Suprapubic skin (tissue), 4 donors: ENCODE results near the gene ADAM33. TPM values are rescaled to one million over a fixed set of nuclear protein-coding genes. Genes with fewer than 3 reads are reported as not detected.

ENCODE experiments used
- DNase-seq, 2 donors: peaks; one replicate each; pipeline ENCODE4 v3.0.0-alpha.2; 2019; ENCODE audit warnings: low spot score in 2 of 2
- H3K27ac ChIP-seq: fragments of 200-600 bp; sonication (generic); one replicate; pipeline ENCODE4 v1.5.1; 2019
- H3K27me3 ChIP-seq: fragments of 200-600 bp; sonication (generic); one replicate; pipeline ENCODE4 v1.5.1; 2019
- H3K36me3 ChIP-seq: fragments of 200-600 bp; sonication (generic); one replicate; pipeline ENCODE4 v1.5.1; 2019
- H3K4me1 ChIP-seq: fragments of 200-600 bp; sonication (generic); one replicate; pipeline ENCODE4 v1.5.1; 2019
- H3K4me3 ChIP-seq: fragments of 200-600 bp; sonication (generic); one replicate; pipeline ENCODE4 v1.5.1; 2019; ENCODE audit warnings: mild to moderate bottlenecking
- H3K9me3 ChIP-seq: fragments of 200-600 bp; sonication (generic); one replicate; pipeline ENCODE4 v1.5.1; 2019
- EP300 ChIP-seq: sonication (generic); formaldehyde crosslinking; IDR thresholded peaks from one replicate; pipeline ENCODE4 v1.6.1; 2017; ENCODE audit warnings: antibody characterized with exemption
- POLR2A ChIP-seq, 2 donors: fragments of 450-650 bp; IDR thresholded peaks; one replicate each; pipeline ENCODE4 v1.6.1; 2017; ENCODE audit warnings: antibody characterized with exemption in 2 of 2, mild to moderate bottlenecking in 2 of 2, moderate library complexity in 2 of 2
- POLR2AphosphoS5 ChIP-seq, 3 donors: sonication (generic); formaldehyde crosslinking; IDR thresholded peaks; one replicate each; pipeline ENCODE4 v1.6.1; 2017; ENCODE audit warnings: antibody characterized with exemption in 3 of 3
- WGBS: methylation state at CpG from one replicate; pipeline ENCODE4 v1.1.5; 2018; 5-methylcytosine and 5-hydroxymethylcytosine counted together
- total RNA-seq, 4 donors: library from RNA; depleted of rRNA; stranded (reverse); fragments of >200 nt; gene quantifications; one replicate each; pipeline ENCODE4 v1.1.0, GENCODE V29; 2016
- TF ChIP-seq, protein P1 (sequence below), 2 donors: fragments of 200-600 bp in 1 of 2; fragments of 450-650 bp in 1 of 2; sonication (generic) in 1 of 2; IDR thresholded peaks; one replicate each; pipeline ENCODE4 v1.5.1; 2016 to 2019; ENCODE audit warnings: antibody characterized with exemption in 2 of 2, mild to moderate bottlenecking in 1 of 2, moderate library complexity in 1 of 2

Gene ADAM33
- total RNA-seq, 4 donors from 2014 or later: 6.3 to 24.3 (median 13.4) TPM

DNA sequence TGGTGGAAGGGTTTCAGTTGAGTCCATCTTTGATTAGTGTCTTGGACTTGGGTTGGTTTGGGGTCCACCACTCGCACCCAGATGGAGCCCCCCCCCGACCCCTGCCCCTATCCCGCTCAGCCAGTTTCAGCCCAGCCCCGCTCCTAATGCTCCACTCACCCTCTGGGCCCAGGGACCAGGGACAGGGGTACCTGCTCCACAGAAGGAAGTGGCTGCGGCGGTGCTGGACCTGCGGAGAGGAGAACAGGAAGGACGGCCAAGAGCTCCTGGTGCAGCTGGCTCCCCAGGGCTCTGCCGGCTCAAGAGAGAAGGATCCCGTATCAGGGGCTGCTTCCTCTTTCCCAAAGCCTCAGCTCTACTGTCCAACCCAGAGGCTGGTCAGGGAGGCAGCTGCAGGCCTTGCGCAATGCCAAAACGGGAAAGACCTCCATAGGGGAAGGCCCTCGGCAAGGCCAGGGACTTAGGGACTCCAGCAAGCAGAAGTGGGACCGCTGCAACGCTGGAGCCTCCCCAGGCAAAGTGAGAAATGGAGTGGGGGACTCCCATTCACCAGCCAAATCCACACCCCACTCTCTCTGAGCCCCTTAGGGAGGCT lies 30.6 kb upstream of the ADAM33 start, which contains the start of gene SIGLEC1:
SIGLEC1 (minus strand) TSS at position 322 of the 595 bp plus-strand sequence. CDS start 5,472 bp downstream, outside the sequence.
- TF ChIP-seq POLR2AphosphoS5 (IDR thresholded peaks at IDR 0.05) (no peak), EP300 (no peak), POLR2A (IDR thresholded peaks at IDR 0.05) (no peak)
- TF ChIP-seq, protein P1, sequence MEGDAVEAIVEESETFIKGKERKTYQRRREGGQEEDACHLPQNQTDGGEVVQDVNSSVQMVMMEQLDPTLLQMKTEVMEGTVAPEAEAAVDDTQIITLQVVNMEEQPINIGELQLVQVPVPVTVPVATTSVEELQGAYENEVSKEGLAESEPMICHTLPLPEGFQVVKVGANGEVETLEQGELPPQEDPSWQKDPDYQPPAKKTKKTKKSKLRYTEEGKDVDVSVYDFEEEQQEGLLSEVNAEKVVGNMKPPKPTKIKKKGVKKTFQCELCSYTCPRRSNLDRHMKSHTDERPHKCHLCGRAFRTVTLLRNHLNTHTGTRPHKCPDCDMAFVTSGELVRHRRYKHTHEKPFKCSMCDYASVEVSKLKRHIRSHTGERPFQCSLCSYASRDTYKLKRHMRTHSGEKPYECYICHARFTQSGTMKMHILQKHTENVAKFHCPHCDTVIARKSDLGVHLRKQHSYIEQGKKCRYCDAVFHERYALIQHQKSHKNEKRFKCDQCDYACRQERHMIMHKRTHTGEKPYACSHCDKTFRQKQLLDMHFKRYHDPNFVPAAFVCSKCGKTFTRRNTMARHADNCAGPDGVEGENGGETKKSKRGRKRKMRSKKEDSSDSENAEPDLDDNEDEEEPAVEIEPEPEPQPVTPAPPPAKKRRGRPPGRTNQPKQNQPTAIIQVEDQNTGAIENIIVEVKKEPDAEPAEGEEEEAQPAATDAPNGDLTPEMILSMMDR (IDR thresholded peaks at IDR 0.05): no peak
- no peaks in the 10 kb centered on the region for H3K9me3 ChIP-seq
- no peak within 1 kb of the TSS for H3K27ac ChIP-seq
- H3K27me3 ChIP-seq: no peaks in the 10 kb centered on the region
- H3K4me1 ChIP-seq: peaks cover 15% of the 10 kb centered on the region
- H3K4me3 ChIP-seq: peak within 1 kb of the TSS; percentile 17
- no peaks in the 10 kb centered on the region for H3K36me3 ChIP-seq
- DNase-seq: no peak
- WGBS: 85% methylated on average over 12 of the region's 15 CpGs

DNA sequence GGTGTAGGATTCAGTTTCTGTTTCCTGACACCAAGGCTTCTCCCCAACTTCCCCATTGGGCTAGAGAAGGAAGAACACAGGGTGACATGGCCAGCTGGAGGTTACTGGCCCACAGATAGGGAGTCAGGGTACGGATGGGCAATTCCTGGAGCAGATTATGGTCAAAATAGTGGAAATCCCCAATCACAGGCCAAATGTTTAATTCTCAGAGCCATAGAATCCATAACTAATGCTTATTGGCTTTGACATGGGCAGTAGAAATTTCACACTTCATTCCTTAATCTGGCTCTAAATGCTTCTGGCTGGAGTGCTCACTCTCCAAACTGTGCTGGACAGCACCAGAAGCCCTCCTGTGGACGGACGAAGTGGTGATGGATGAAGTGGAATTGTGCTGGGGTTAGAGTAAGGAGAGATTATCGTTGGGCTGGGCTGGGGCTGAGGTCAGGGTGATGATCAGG lies 29.7 kb upstream of the ADAM33 start:
- no peak for TF ChIP-seq POLR2AphosphoS5 (IDR thresholded peaks at IDR 0.05)
- Histone ChIP-seq H3K36me3 (no peaks in the 10 kb centered on the region), H3K9me3 (no peaks in the 10 kb centered on the region), H3K27me3 (no peaks in the 10 kb centered on the region), H3K27ac (no peak overlapping the region), H3K4me3 (peak overlapping the region; percentile 17), H3K4me1 (peaks cover 15% of the 10 kb centered on the region)
- 74% methylated on average over 4 of the region's 4 CpGs for WGBS
- no peak for DNase-seq

DNA sequence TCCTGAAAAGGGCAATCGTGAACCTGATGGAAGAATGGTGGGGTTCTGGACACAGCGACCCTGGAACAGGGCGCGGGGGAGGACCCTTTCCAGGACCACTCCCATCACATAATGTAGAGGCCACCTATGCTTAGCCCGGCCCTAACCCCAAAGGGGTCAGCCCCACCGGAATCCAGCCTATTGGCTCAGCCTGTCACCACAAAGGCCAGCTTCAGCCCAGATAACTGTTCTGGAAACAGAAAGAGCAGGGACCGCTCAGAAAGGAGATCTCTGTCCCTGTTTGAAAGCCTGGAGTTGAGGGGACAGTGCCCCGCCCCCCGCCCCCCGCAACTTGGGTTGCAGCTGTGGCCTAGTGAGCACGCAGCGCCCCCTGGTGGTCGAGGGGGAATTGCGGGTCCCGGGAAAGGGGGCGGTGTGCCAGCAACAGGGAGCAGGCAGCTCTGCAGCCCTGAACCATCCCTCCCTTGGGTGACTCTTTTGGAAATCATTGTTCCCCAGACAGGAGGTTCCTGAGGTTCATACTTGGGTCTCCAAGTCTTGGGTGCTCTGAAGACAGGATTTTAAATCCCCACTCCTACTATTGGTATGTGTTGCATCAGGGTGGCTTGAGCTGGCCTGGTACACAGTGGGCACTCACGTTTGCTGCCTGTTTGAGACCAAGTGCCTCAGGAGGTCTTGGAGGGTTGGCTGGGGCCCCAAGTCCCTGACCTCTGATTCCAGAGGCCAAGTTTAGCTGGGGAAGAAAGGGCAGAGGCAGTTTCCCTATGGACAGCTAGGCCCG lies 29.1 kb upstream of the ADAM33 start:
- Histone ChIP-seq H3K9me3 (no peaks in the 10 kb centered on the region), H3K27ac (no peak overlapping the region), H3K27me3 (no peaks in the 10 kb centered on the region), H3K4me1 (peaks cover 15% of the 10 kb centered on the region), H3K4me3 (peak overlapping the region; percentile 17), H3K36me3 (no peaks in the 10 kb centered on the region)
- TF ChIP-seq POLR2A (IDR thresholded peaks at IDR 0.05): no peak
- no peak for TF ChIP-seq POLR2AphosphoS5 (IDR thresholded peaks at IDR 0.05)
- no peak for TF ChIP-seq EP300
- TF ChIP-seq, protein P1 (IDR thresholded peaks at IDR 0.05): peak; percentile 87 to 92
- DNase-seq: peak in 1 of 2 donors; percentile 91
- 24% methylated on average over 9 of the region's 18 CpGs for WGBS

DNA sequence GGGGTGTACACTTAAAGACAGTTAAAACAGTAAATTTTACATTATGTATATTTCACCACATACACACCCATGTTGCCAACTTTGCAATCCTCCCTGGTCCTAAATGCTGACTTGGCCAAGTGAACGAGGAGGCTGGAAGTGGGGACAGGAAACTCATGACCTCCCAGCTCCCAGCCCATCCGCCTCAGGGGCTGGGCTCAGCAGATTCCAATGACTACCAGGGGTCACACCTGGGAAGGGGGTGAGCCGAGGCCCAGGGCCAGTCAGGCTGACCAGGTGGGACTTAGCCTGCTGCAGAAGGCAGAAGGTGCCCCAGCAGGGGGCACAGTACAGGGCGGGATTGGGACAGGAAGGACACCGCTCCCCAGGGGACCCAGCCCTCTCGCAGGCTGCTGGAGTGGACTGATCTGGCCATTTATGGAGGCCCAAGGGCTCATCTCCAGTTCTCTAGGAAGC lies 28.2 kb upstream of the ADAM33 start:
- no peak for DNase-seq
- TF ChIP-seq POLR2A (IDR thresholded peaks at IDR 0.05) (no peak), EP300 (no peak), POLR2AphosphoS5 (IDR thresholded peaks at IDR 0.05) (no peak)
- TF ChIP-seq, protein P1 (IDR thresholded peaks at IDR 0.05): no peak
- Histone ChIP-seq H3K9me3 (no peaks in the 10 kb centered on the region), H3K4me1 (peaks cover 15% of the 10 kb centered on the region), H3K36me3 (no peaks in the 10 kb centered on the region), H3K4me3 (no peak overlapping the region), H3K27ac (no peak overlapping the region), H3K27me3 (no peaks in the 10 kb centered on the region)
- 40% methylated on average over 6 of the region's 6 CpGs for WGBS

DNA sequence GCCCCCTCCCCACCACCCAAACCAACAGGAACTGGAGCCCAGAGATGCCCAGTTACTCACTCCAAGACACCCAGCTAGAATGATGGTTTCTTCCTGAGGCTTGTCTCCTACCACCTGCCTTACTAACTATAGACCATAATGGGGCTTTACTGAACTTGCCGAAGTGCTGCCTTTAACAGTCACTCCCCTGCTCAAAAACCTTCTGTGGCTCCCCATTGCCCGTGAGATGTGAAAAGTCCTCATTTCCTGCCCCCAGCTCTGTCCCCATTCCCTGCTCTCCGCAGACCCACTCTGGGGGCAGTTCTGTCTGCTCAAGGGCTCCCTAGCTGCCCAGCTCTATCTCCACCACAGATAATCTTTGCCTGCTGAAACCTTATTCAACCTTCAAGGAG lies 25.7 kb upstream of the ADAM33 start:
- no peak for TF ChIP-seq EP300
- TF ChIP-seq POLR2A (IDR thresholded peaks at IDR 0.05): no peak
- TF ChIP-seq, protein P1 (IDR thresholded peaks at IDR 0.05): no peak
- TF ChIP-seq POLR2AphosphoS5 (IDR thresholded peaks at IDR 0.05): no peak
- Histone ChIP-seq H3K9me3 (no peaks in the 10 kb centered on the region), H3K4me3 (no peak overlapping the region), H3K27ac (no peak overlapping the region), H3K27me3 (no peaks in the 10 kb centered on the region), H3K36me3 (no peaks in the 10 kb centered on the region), H3K4me1 (peaks cover 15% of the 10 kb centered on the region)
- 94% methylated on average over 3 of the region's 3 CpGs for whole genome bisulfite sequencing
- DNase-seq: no peak
